CD4-positive, alpha-beta T cell (primary cell): ENCODE measurements around the gene C4BPA. TPM values are rescaled to one million over a fixed set of nuclear protein-coding genes. Genes with fewer than 3 reads are reported as not detected.

Experiments used
- ATAC-seq: fragments of 200-7000 bp; cut with Tn5 transposase; one replicate; pipeline ENCODE4 v1.10.0; 2022; ENCODE audit warnings: mild to moderate bottlenecking; ENCODE audit not compliant: poor library complexity
- CTCF ChIA-PET: fragments of 350-600 bp; sonication (Branson Sonifier 250); formaldehyde crosslinking; loops from one replicate; lab custom pipeline; 2021; ENCODE audit warnings: antibody characterized with exemption, inconsistent platforms; lab: Charles Lee
- POLR2A ChIA-PET: fragments of 350-600 bp; sonication (Branson Sonifier 250); formaldehyde crosslinking; loops from one replicate; lab custom pipeline; 2021; ENCODE audit warnings: antibody characterized with exemption, inconsistent platforms; lab: Charles Lee
- DNase-seq, 14 experiments: peaks; one replicate each; pipeline ENCODE4 v3.0.0-alpha.2; 2013 to 2020; ENCODE audit warnings: mixed read lengths in 2 of 14
- H3K27ac ChIP-seq, 2 donors: one replicate each; pipeline versions ENCODE4 v1.5.1 to v1.7.0; 2013; ENCODE audit warnings: low read length in 2 of 2, low read depth in 1 of 2, mild to moderate bottlenecking in 1 of 2
- H3K27me3 ChIP-seq, 2 experiments: 1 replicate in 1 of 2; 2 replicates in 1 of 2; pipeline versions ENCODE4 v1.6.1 to v1.7.0; 2013; ENCODE audit warnings: low read length in 2 of 2, control low read depth in 1 of 2, mild to moderate bottlenecking in 1 of 2, moderate library complexity in 1 of 2; ENCODE audit not compliant: insufficient read depth in 2 of 2, control insufficient read depth in 1 of 2
- H3K36me3 ChIP-seq: one replicate; pipeline ENCODE4 v1.6.1; 2013; ENCODE audit warnings: low read length, control low read depth; ENCODE audit not compliant: insufficient read depth
- H3K4me1 ChIP-seq: one replicate; pipeline ENCODE4 v1.6.1; 2013; ENCODE audit warnings: low read length, control low read depth; ENCODE audit not compliant: insufficient read depth
- H3K4me3 ChIP-seq: one replicate; pipeline ENCODE4 v1.5.1; 2013; ENCODE audit warnings: mild to moderate bottlenecking, low read length, moderate library complexity
- H3K9me3 ChIP-seq, 2 experiments: 1 replicate in 1 of 2; 2 replicates in 1 of 2; pipeline versions ENCODE4 v1.6.1 to v1.7.0; 2013; ENCODE audit warnings: low read length in 2 of 2, mild to moderate bottlenecking in 2 of 2, control low read depth in 1 of 2, moderate library complexity in 1 of 2; ENCODE audit not compliant: control insufficient read depth in 1 of 2, insufficient read depth in 1 of 2
- H3K27ac Mint-ChIP-seq: one replicate; pipeline ENCODE4 v1.8.0; 2020; ENCODE audit warnings: mixed read lengths
- H3K27me3 Mint-ChIP-seq: one replicate; pipeline ENCODE4 v1.8.0; 2021; ENCODE audit warnings: mixed read lengths
- H3K36me3 Mint-ChIP-seq: one replicate; pipeline ENCODE4 v1.8.0; 2021; ENCODE audit warnings: low read depth, mixed read lengths
- H3K4me1 Mint-ChIP-seq: one replicate; pipeline ENCODE4 v1.8.0; 2021; ENCODE audit warnings: low read depth, mixed read lengths
- H3K4me3 Mint-ChIP-seq: one replicate; pipeline ENCODE4 v1.8.0; 2020; ENCODE audit warnings: mild to moderate bottlenecking, mixed read lengths
- H3K9me3 Mint-ChIP-seq: one replicate; pipeline ENCODE4 v1.8.0; 2020; ENCODE audit warnings: mixed read lengths
- CTCF ChIP-seq: fragments of 200-600 bp; IDR thresholded peaks from one replicate; pipeline ENCODE4 v1.8.0; 2022; ENCODE audit warnings: antibody characterized with exemption, mild to moderate bottlenecking
- intact Hi-C, 2 experiments: fragments of 100-400 bp; cut with DNase I in 1 of 2; cut with micrococcal nuclease in 1 of 2; formaldehyde crosslinking; loops; one replicate each; pipeline versions ENCODE4 v1.15.1 to v1.9.0; 2023 to 2025; cut with DNase I, micrococcal nuclease
- total RNA-seq, 174 experiments: library from RNA in 2 of 174; stranded (reverse) in 2 of 174; gene quantifications; one replicate each; pipeline ENCODE4 v1.2.3 and lab custom pipeline; 2021 to 2026

Gene C4BPA
- total RNA-seq, 2 experiments from 2014 or later: not detected

GRCh38 chr1:207077470-207078377, 26.3 kb upstream of the C4BPA start:
- Mint-ChIP-seq H3K9me3 (no peaks in the 10 kb centered on the region), H3K27me3 (peaks cover 20% of the 10 kb centered on the region), H3K36me3 (no peaks in the 10 kb centered on the region), H3K27ac (no peak overlapping the region), H3K4me3 (no peak overlapping the region), H3K4me1 (peaks cover 5% of the 10 kb centered on the region)
- no peak overlapping the region for H3K4me3 ChIP-seq
- DNase-seq (peak; percentile 38 to 86 (median 54)), ATAC-seq (peak; percentile 100)
- peak; percentile 88 for TF ChIP-seq CTCF
- intact Hi-C loops: loop anchor here (1.0 to 10.0 kb wide), 6 partner anchors 27 to 445 kb away; no protein-coding TSS in a partner anchor
- no peak overlapping the region for H3K27ac ChIP-seq
- no peaks in the 10 kb centered on the region for H3K9me3 ChIP-seq
- H3K36me3 ChIP-seq: no peaks in the 10 kb centered on the region
- H3K4me1 ChIP-seq: no peaks in the 10 kb centered on the region
- no peaks in the 10 kb centered on the region for H3K27me3 ChIP-seq
- CTCF ChIA-PET: interaction anchor here (0.8 to 3.0 kb wide), 5 partner anchors 25 to 327 kb away, joined by 3 to 13 read pairs (median 5); partner anchors contain the start of gene PFKFB2
- POLR2A ChIA-PET: no interaction called here

- Mint-ChIP-seq H3K36me3 (no peaks in the 10 kb centered on the region), H3K27ac (no peak overlapping the region), H3K4me1 (peaks cover 5% of the 10 kb centered on the region), H3K27me3 (peaks cover 28% of the 10 kb centered on the region), H3K4me3 (no peak overlapping the region), H3K9me3 (no peaks in the 10 kb centered on the region)
- Histone ChIP-seq H3K4me3 (no peak overlapping the region), H3K36me3 (no peaks in the 10 kb centered on the region), H3K4me1 (no peaks in the 10 kb centered on the region), H3K27me3 (no peaks in the 10 kb centered on the region), H3K27ac (no peak overlapping the region), H3K9me3 (no peaks in the 10 kb centered on the region)
- ATAC-seq (no peak), DNase-seq (no peak)
- POLR2A ChIA-PET: interaction anchor here (0.6 kb wide), 1 partner anchor 50 kb away, joined by 3 read pairs; no protein-coding TSS in a partner anchor
- intact Hi-C loops: loop anchor here (1.0 to 10.0 kb wide), 5 partner anchors 29 to 446 kb away; no protein-coding TSS in a partner anchor
- TF ChIP-seq CTCF: no peak
- CTCF ChIA-PET: interaction anchor here (0.8 to 2.5 kb wide), 3 partner anchors 25 to 326 kb away, joined by 3 to 10 read pairs (median 4); partner anchors contain the start of gene PFKFB2
Measured at GRCh38 chr1:207078578-207079132, 25.4 kb upstream of the C4BPA start.

- no peak for TF ChIP-seq CTCF
- Histone ChIP-seq H3K9me3 (no peaks in the 10 kb centered on the region), H3K27me3 (no peaks in the 10 kb centered on the region), H3K27ac (no peak overlapping the region), H3K4me1 (peaks cover 2% of the 10 kb centered on the region), H3K4me3 (no peak overlapping the region), H3K36me3 (no peaks in the 10 kb centered on the region)
- Mint-ChIP-seq H3K4me3 (no peak overlapping the region), H3K36me3 (no peaks in the 10 kb centered on the region), H3K27me3 (peaks cover 34% of the 10 kb centered on the region), H3K9me3 (no peaks in the 10 kb centered on the region), H3K27ac (no peak overlapping the region), H3K4me1 (peaks cover 9% of the 10 kb centered on the region)
- intact Hi-C loops: loop anchor here (2.0 to 10.0 kb wide), 5 partner anchors 75 to 447 kb away; partner anchors contain the start of gene CD55 (in 1 of the 2)
- ChIA-PET CTCF (interaction anchor here (1.0 to 2.5 kb wide), 3 partner anchors 27 to 419 kb away, joined by 3 to 10 read pairs (median 4); partner anchors contain the start of gene PFKFB2), POLR2A (no interaction called here)
- ATAC-seq (no peak), DNase-seq (no peak)
Measured at GRCh38 chr1:207079706-207080241, 24.3 kb upstream of the C4BPA start.
